Liver (tissue), 9 donors: ENCODE data around the gene CDH22. TPM values are rescaled to one million over a fixed set of nuclear protein-coding genes. Genes with fewer than 3 reads are reported as not detected.
A peak's percentile ranks its signal among the peaks of the same experiment; 100 is the strongest.

ENCODE experiments used
- DNase-seq: peaks from one replicate; pipeline ENCODE4 v3.0.0-alpha.2; 2017; ENCODE audit warnings: low spot score
- H3K27ac ChIP-seq, 2 donors: one replicate each; pipeline ENCODE4 v1.7.0; 2013; ENCODE audit warnings: inconsistent platforms in 2 of 2, low read length in 2 of 2, control low read depth in 1 of 2, low read depth in 1 of 2, mild to moderate bottlenecking in 1 of 2
- H3K27me3 ChIP-seq, 4 donors: one replicate each; pipeline versions ENCODE4 v1.6.1 to v1.7.0; 2013; ENCODE audit warnings: low read length in 3 of 4, inconsistent platforms in 1 of 4, mild to moderate bottlenecking in 1 of 4, moderate library complexity in 1 of 4; ENCODE audit not compliant: control insufficient read depth in 4 of 4, insufficient read depth in 4 of 4
- H3K36me3 ChIP-seq, 4 donors: one replicate each; pipeline versions ENCODE4 v1.6.1 to v1.7.0; 2013; ENCODE audit warnings: low read length in 3 of 4, mild to moderate bottlenecking in 3 of 4, low read depth in 1 of 4, moderate library complexity in 1 of 4; ENCODE audit not compliant: control insufficient read depth in 4 of 4, insufficient read depth in 3 of 4
- H3K4me1 ChIP-seq, 4 donors: one replicate each; pipeline versions ENCODE4 v1.6.1 to v1.7.0; 2013; ENCODE audit warnings: low read length in 3 of 4, mild to moderate bottlenecking in 3 of 4, moderate library complexity in 1 of 4; ENCODE audit not compliant: control insufficient read depth in 4 of 4, insufficient read depth in 4 of 4
- H3K4me3 ChIP-seq, 3 donors: one replicate each; pipeline versions ENCODE4 v1.6.1 to v1.7.0; 2013; ENCODE audit warnings: low read length in 3 of 3, control low read depth in 1 of 3, low read depth in 1 of 3, mild to moderate bottlenecking in 1 of 3
- H3K9ac ChIP-seq, 2 donors: one replicate each; pipeline ENCODE4 v1.7.0; 2013; ENCODE audit warnings: low read length in 2 of 2, mild to moderate bottlenecking in 2 of 2, moderate library complexity in 2 of 2, control low read depth in 1 of 2, low read depth in 1 of 2
- H3K9me3 ChIP-seq, 4 donors: one replicate each; pipeline versions ENCODE4 v1.6.1 to v1.7.0; 2013; ENCODE audit warnings: low read length in 3 of 4; ENCODE audit not compliant: control insufficient read depth in 4 of 4
- ATF3 ChIP-seq: IDR thresholded peaks from 2 replicates; pipeline ENCODE4 v1.6.1; 2016; ENCODE audit warnings: antibody characterized with exemption
- CTCF ChIP-seq: fragments of 150-350 bp; IDR thresholded peaks from 2 replicates; pipeline ENCODE4 v1.5.1; 2017; ENCODE audit warnings: improper control_type of control experiment, low read depth, low read length; ENCODE audit not compliant: missing input control
- EGR1 ChIP-seq, 2 donors: IDR thresholded peaks; 2 replicates each; pipeline ENCODE4 v1.6.1; 2016 to 2018; ENCODE audit warnings: antibody characterized with exemption in 2 of 2, low read depth in 2 of 2
- FOXA1 ChIP-seq: IDR thresholded peaks from 2 replicates; pipeline ENCODE4 v1.6.1; 2016; ENCODE audit warnings: antibody characterized with exemption
- FOXA2 ChIP-seq: IDR thresholded peaks from 2 replicates; pipeline ENCODE4 v1.6.1; 2016; ENCODE audit warnings: antibody characterized with exemption
- GABPA ChIP-seq, 2 donors: IDR thresholded peaks in 1 of 2; conservative IDR thresholded peaks in 1 of 2; 2 replicates each; pipeline ENCODE4 v1.6.1; 2016; ENCODE audit warnings: antibody characterized with exemption in 2 of 2, mild to moderate bottlenecking in 1 of 2, moderate library complexity in 1 of 2
- HNF4A ChIP-seq, 2 donors: conservative IDR thresholded peaks; 2 replicates each; pipeline ENCODE4 v1.6.1; 2016; ENCODE audit warnings: antibody characterized with exemption in 2 of 2, mild to moderate bottlenecking in 2 of 2
- HNF4G ChIP-seq: IDR thresholded peaks from 2 replicates; pipeline ENCODE4 v1.6.1; 2016; ENCODE audit warnings: antibody characterized with exemption
- JUND ChIP-seq, 2 donors: IDR thresholded peaks; 2 replicates each; pipeline ENCODE4 v1.6.1; 2016; ENCODE audit warnings: antibody characterized with exemption in 2 of 2
- MAX ChIP-seq: IDR thresholded peaks from 2 replicates; pipeline ENCODE4 v1.6.1; 2016; ENCODE audit warnings: antibody characterized with exemption
- NR2F2 ChIP-seq: IDR thresholded peaks from 2 replicates; pipeline ENCODE4 v1.6.1; 2016; ENCODE audit warnings: antibody characterized with exemption
- RAD21 ChIP-seq, 2 donors: IDR thresholded peaks; 2 replicates each; pipeline ENCODE4 v1.6.1; 2016; ENCODE audit warnings: antibody characterized with exemption in 2 of 2, mild to moderate bottlenecking in 2 of 2
- RXRA ChIP-seq, 2 donors: IDR thresholded peaks; 2 replicates each; pipeline ENCODE4 v1.6.1; 2017 to 2018; ENCODE audit warnings: antibody characterized with exemption in 2 of 2, mild to moderate bottlenecking in 1 of 2
- SP1 ChIP-seq: IDR thresholded peaks from 2 replicates; pipeline ENCODE4 v1.6.1; 2018; ENCODE audit warnings: antibody characterized with exemption, mild to moderate bottlenecking
- TAF1 ChIP-seq: conservative IDR thresholded peaks from 2 replicates; pipeline ENCODE4 v1.6.1; 2016; ENCODE audit warnings: antibody characterized with exemption, mild to moderate bottlenecking
- YY1 ChIP-seq: IDR thresholded peaks from 2 replicates; pipeline ENCODE4 v1.6.1; 2016; ENCODE audit warnings: antibody characterized with exemption, mild to moderate bottlenecking
- ZBTB33 ChIP-seq: IDR thresholded peaks from 2 replicates; pipeline ENCODE4 v1.6.1; 2016; ENCODE audit warnings: antibody characterized with exemption
- WGBS: extraction: QIAGEN DNeasy Blood & Tissue Kit; methylation state at CpG from one replicate; pipeline ENCODE4 v1.1.7; 2013; 5-methylcytosine and 5-hydroxymethylcytosine counted together
- polyA plus RNA-seq, 2 donors: library from polyadenylated mRNA; stranded (reverse) in 1 of 2; unstranded in 1 of 2; fragments of 200-250 nt in 1 of 2; fragments of >200 nt in 1 of 2; fragmentation: Nextera tagmentation in 1 of 2; extraction: Ambion mirVana in 1 of 2; gene quantifications; one replicate each; pipeline versions ENCODE4 v1.2.1 to v1.2.3, GENCODE V29; 2013 to 2015
- total RNA-seq, 2 donors: library from RNA; depleted of rRNA; stranded (reverse); fragments of >200 nt; gene quantifications; one replicate each; pipeline ENCODE4 v1.2.3, GENCODE V29; 2014
- donor health status: healthy.
- donor health status: healthy.
- donor health status: healthy.
- donor health status: healthy.
- donor health status: healthy.

Gene CDH22
- total and polyA plus RNA-seq, 4 donors = 0.02 TPM; not detected in 3

GRCh38 chr20:46309945-46310344 lies 1.6 kb upstream of the CDH22 start:
- Histone ChIP-seq H3K27ac (no peak overlapping the region), H3K27me3 (peaks cover 6 to 22% (median 18%) of the 10 kb centered on the region in 4 donors), H3K9me3 (no peaks in the 10 kb centered on the region), H3K4me3 (no peak overlapping the region), H3K36me3 (no peaks in the 10 kb centered on the region), H3K9ac (no peak overlapping the region), H3K4me1 (peaks cover 11 to 31% (median 20%) of the 10 kb centered on the region in 4 donors)
- WGBS = 69% methylated on average over 2 of the region's 2 CpGs
- DNase-seq = no peak
- TF ChIP-seq JUND (IDR thresholded peaks at IDR 0.05) = no peak
- no peak for TF ChIP-seq ZBTB33
- no peak for TF ChIP-seq TAF1
- no peak for TF ChIP-seq CTCF
- no peak for TF ChIP-seq NR2F2
- no peak for TF ChIP-seq SP1
- no peak for TF ChIP-seq HNF4A (conservative IDR thresholded peaks at IDR 0.05)
- no peak for TF ChIP-seq EGR1 (IDR thresholded peaks at IDR 0.05; ENCODE audit: low read depth in 2 of 2)
- no peak for TF ChIP-seq YY1
- no peak for TF ChIP-seq RXRA (IDR thresholded peaks at IDR 0.05)
- no peak for TF ChIP-seq FOXA1
- no peak for TF ChIP-seq HNF4G
- no peak for TF ChIP-seq GABPA (IDR thresholded peaks at IDR 0.05 in 1 of 2, conservative IDR thresholded peaks at IDR 0.05 in 1 of 2)

GRCh38 chr20:46307999-46308257 lies 370 bp downstream of the CDH22 start:
- Histone ChIP-seq H3K4me3 (peak overlapping the region in 1 of 3 donors; percentile 50), H3K9me3 (no peaks in the 10 kb centered on the region), H3K4me1 (peaks cover 11 to 31% (median 20%) of the 10 kb centered on the region in 4 donors), H3K9ac (no peak overlapping the region), H3K27ac (no peak overlapping the region), H3K27me3 (peaks cover 5 to 15% (median 9%) of the 10 kb centered on the region in 4 donors), H3K36me3 (no peaks in the 10 kb centered on the region)
- no peak for TF ChIP-seq SP1
- no peak for TF ChIP-seq JUND (IDR thresholded peaks at IDR 0.05)
- no peak for TF ChIP-seq ATF3
- no peak for TF ChIP-seq CTCF
- TF ChIP-seq HNF4A (conservative IDR thresholded peaks at IDR 0.05) = no peak
- TF ChIP-seq TAF1 = no peak
- TF ChIP-seq RXRA (IDR thresholded peaks at IDR 0.05) = no peak
- TF ChIP-seq RAD21 (IDR thresholded peaks at IDR 0.05) = no peak
- TF ChIP-seq NR2F2 = no peak
- TF ChIP-seq MAX = no peak
- no peak for TF ChIP-seq FOXA1
- TF ChIP-seq EGR1 (IDR thresholded peaks at IDR 0.05; ENCODE audit: low read depth in 2 of 2) = no peak
- no peak for TF ChIP-seq GABPA (IDR thresholded peaks at IDR 0.05 in 1 of 2, conservative IDR thresholded peaks at IDR 0.05 in 1 of 2)
- TF ChIP-seq FOXA2 = no peak
- TF ChIP-seq ZBTB33 = no peak
- TF ChIP-seq YY1 = no peak
- no peak for DNase-seq
- 2% methylated on average over 34 of the region's 35 CpGs for WGBS
